GM21423 (cell line): ENCODE measurements around the gene MEOX1.
"Not testable (repeated sequence)": the region's sequence is repeated elsewhere in the genome, so short reads cannot be mapped to it uniquely, and the experiment has no call there.

Source experiments
- ATAC-seq: cut with Tn5 transposase; IDR thresholded peaks from one replicate; pipeline ENCODE4 v1.9.1; 2021; ENCODE audit warnings: mild to moderate bottlenecking, moderate library complexity; ENCODE audit not compliant: unreplicated experiment

The MEOX1 gene

DNA sequence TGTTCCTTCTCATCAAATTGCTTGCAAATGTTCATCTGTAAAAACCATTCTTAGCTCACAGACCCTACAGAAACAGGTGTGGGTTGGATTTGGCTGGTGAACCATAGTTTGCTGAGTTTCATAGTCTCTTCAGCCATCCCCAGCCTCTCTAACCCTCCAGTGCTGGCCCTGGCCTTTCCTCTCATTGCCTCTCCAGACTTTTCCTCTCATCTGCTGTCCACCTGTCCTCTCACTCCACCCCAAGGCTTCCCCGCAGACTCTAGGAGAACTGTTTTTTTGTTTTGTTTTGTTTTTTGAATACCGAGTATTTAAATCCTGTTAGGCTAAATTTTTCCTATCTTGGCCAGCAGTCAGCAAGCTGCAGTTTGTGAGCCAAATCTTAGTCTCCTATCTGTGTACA is 41.1 kb downstream of the MEOX1 start:
- no peak for ATAC-seq

DNA sequence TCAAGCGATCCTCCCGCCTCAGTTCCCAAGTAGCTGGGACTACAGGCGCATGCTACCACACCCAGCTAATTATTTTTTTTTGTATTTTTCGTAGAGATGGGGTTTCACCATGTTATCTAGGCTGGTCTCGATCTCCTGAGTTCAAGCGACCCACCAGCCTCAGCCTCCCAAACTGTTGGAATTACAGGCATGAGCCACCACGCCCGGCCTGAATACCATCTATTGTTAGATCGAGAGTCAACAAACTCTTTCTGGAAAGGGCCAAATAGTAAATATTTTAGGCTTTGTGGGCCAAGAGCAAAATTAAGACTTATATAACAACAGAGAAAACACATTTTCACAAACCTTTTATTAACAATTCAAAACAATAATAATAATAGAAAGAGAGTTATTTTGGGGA is 41.6 kb downstream of the MEOX1 start:
- ATAC-seq = no peak

DNA sequence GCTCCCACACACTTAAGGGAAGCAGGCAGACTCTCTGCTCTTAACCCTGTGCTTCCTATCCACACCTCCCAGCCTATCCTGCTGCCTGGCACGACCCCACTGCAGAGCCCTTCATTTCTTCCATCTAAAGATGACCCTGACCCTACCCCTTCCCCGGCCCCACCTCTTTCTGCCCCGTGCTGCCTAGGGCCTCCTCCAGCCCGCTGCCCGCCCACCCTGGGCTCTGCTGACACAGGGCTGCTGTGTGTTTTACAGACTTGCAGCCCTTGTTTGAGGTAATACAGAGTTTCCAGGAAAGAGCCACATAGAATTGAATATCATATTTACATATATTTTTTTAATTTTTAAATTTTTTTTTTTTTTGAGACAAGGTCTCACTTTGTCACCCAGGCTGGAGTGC is 42.0 kb downstream of the MEOX1 start:
- ATAC-seq = no peak

DNA sequence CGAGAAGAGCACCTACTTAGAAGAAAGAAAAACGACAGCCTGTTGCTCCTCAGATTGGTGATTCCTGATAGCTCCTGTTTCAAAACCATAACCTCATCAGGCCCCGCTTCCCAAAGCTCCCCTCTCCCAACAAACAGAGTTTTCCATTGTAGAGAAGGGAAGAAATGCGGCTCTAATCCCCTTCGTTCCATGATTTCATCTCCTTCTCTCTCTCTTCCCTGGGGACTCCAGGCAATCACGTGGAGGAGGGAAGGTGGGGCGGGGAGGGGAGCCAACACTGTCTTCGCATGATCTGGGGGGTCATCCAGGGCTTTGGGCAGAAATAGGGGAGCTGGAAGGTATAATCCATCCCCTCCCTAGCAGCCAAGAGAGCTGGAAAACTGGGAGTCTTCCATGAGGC is 43.4 kb downstream of the MEOX1 start:
- no peak for ATAC-seq

DNA sequence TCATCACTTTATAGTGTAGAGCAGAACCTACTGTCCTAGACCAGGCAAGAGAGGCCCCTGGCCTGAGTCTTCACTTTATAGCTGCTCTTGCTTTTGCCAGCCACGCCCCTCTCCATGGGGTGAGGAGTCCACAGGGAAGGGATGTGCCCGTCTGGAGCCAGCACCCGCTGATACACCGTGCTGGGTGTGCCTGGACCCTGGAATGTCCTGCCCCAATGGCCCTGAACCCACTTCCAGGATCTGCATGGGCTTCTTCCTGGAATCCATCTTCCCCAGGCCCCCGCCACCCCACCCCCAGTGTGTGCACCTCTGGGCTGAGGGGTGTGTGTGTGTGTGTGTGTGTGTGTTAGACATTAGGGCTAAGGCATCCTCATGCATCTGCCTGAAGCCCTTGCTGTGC is 44.9 kb downstream of the MEOX1 start:
- ATAC-seq = no peak

DNA sequence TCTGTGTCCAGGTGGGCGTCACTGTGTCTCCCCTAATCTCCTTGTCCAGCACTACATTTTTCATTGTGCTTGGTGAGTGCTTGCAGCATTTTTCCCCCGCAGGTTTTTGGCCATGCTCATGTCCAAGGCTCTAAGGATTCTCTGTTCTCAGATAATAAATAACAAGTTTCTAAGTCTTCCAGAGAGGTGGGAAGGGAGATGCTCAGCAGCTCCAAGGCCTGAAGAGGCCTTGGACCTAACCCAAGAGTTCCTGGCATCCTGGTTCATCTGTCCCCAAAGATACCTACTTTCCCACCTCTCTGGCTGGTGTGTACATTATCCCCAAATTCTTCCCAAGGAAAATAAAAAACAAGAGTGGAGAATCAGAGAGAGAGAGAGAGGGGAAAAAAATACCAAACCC is 45.3 kb downstream of the MEOX1 start:
- ATAC-seq = no peak

DNA sequence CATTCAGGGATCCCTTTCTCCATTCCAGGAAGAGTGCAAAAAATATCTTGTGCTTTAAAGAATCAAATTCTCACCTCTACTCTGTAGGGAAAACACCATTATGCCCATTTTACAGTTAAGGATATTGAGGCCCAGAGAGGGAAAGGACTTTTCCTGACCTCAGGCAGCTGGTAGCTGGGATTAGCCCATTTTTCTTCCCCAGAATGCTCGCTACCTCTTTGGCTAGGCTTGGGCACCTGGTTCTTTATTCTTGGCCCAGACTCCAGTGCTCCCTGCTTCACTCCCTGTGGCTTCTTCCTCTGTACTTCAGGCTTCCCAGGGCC is 45.7 kb downstream of the MEOX1 start:
- ATAC-seq = no peak

DNA sequence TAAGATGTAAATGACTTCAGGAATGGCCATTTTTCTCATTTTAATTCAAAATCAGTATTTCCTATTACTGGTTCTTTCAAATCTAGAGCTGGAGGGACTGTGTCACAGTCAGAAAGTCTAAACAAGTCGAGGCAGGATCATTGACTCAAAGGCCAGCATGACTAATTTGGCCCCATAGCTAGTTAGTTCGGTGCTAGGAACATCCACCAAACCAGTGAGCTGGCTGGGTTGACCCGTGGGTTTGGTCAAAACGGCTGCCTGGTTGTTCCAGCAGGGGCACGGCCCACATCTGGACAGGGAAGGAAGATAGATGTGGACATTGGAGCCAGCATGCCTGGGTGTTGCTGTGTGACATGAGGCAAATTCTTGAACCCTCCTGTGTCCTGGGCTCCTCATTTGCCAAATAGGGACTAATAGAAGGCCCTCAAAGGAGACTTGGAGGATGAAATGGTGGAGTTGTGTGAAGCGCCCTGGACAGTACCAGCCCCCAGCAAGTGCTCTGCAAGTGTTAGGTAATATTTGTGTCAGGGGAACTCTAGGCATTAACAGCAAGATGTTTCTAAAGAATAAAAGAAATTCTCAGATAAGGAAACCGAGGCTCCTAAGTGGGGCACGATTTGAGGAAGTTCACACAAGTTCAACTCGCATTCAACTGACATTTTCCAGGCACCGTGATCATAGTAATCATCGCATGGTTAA is 46.2 kb downstream of the MEOX1 start:
- ATAC-seq = no peak

DNA sequence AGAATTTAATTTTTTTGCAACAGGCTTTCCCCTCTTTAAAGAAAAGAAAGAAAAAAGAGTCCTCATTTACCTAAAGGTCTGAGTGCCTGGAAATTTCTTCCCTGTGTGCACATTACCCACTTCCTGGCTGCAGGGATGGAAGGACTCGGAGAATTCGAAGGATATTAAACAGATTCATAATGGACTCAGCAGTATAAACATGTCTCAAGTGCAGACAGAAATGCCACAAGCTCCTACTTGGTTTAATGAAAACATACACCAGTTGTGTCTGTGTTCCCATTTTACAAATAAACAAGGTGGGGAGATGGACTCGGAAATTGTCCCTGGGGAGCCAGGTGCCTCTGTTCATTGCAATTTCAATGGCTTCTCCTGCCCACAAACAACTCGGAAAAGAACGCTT is 47.2 kb downstream of the MEOX1 start:
- no peak for ATAC-seq

DNA sequence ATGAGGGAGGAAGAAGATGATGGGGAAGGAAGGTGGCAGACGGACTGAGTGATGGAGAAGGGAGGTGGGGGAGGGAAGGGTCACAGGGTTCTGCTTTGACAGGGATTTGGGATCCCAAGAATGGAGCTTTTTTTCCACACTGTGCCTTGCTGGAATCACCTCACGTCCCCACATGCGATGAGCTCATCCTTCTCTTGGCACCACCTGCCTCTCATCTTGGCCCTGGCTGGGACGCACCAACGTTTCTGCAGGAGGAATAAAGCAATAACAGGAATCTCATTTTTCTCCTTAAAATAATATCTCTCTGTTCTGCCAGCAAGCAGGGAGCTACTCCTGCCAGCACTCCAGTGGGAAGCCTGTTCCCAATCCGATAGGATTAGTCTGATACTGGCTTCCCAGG is 47.8 kb downstream of the MEOX1 start:
- no peak for ATAC-seq

DNA sequence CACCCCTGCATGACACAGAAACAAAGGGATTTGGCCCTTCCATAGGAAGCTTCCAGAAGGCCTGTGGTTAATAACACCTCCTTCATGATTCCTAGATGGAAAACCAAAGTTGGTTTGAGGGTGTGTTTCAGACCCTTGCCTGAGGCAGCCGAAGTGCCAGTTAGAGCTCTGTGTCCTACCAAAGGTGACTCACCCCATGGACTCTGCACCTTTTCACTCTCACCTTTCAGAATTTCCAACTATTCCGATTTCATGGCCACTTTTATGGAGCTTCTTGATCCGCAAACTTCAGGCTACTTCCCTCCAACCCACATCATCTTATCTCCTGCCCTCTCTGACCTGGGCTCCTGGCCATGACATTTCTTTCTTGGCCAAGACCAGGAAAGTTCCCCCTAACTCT is 49.2 kb downstream of the MEOX1 start:
- ATAC-seq = no peak

DNA sequence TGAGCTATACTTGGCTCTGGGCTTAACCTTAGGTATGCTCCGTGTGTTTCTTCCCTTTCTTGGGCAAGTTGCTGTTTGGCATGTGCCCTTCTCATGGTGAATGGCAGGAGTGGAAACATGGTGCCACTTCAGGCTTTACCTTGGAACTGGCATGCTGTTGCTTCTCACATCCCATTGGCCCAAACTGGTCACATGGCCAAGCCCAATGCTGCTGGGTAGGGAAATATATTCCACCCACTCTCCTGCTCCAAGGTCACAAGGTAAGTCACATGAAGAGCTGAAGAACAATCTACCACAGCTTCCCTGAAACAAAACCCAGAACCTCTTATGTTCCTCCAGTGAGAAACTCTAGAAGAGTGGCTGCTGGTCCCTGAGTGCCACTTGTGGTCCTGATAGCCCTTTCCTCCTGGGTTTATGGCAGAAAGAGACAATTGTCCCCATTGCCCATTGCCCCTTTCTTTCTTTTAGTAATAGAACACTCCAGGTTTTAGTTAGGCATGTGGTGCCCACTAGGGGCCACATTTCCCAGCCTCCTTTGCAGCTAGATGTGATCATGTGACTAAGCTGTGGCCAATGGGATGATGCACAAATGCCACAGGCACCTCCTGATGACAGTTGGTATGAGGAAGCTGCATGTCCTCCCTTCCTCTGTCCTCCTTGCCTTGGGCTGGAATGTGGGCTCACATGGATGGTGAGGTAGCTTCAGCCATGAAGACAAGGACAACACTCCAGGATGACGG is 50.3 kb downstream of the MEOX1 start:
- ATAC-seq = no peak

DNA sequence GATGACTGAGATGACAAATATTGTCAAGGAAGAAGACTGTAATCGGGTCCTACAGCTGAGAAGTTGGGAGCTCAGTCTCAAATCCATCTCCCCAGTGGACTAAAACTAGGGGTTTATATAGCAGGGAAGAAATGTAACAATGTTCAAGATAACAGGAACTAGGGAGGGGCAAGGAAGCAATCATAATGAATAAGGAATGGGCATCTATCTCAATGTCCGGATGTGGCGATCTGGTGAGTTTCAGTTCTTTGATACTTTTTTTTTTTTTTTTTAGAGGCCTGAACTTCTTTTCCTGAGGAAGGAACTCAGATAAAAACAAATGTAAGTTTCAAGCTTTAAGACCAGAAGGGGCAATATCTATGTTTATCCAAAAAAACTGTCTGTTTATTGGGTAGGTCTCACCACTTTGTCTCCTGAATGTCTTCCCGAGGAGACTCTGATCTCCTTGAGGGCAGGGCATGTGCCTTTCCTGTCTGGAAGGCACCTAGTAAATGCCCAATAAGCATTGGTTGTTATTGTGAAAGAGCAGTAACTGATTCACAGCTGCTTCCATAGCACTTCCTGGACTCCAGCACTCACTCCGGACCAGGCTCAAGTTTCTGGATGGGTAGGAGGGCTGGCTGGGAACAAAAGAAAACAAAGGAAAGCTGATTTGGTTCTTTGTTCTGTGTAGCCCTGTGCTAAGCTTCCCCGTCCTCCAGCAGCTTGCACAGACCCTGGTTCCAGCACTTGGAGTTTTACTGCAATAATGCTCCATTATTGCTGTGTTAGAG is 51.9 kb downstream of the MEOX1 start:
- no peak for ATAC-seq

DNA sequence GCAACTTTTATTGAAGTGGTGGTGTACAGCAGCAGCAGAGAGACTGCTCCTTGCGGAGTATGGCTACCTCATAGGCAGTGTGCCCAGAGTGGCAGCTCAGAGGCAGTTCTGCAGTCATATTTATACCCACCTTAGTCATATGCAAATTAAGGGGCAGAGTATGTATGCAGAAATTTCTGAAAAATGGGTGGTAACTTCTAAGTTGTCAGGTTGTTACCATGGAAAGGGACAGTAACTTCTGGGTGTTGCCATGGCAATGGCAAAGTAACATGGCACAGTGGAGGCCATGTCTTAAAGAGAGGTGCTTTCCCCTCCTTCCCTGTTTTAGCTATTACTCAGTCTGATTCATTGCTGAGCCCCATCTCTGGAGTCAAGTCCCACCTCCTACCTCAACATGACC is 53.4 kb downstream of the MEOX1 start:
- ATAC-seq = no peak

DNA sequence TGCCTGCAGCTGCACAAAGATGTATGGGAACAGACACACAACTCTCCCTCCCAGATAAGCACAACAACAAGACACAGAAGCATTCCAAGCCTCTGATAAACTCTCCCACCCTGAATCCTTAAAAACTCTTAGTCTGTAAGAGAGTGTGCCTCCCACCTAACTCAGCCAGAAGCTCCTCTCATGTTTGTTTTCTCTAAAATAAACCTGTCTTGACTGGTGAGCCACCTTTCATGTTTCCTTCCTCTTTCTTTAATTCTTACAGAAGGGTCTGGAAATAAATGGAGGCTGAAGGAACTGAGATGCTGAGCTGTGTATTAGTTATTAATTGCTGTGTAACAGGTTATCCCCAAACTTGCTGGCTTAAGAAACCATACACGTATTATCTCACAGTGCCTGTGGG is 57.2 kb downstream of the MEOX1 start:
- ATAC-seq = no peak

DNA sequence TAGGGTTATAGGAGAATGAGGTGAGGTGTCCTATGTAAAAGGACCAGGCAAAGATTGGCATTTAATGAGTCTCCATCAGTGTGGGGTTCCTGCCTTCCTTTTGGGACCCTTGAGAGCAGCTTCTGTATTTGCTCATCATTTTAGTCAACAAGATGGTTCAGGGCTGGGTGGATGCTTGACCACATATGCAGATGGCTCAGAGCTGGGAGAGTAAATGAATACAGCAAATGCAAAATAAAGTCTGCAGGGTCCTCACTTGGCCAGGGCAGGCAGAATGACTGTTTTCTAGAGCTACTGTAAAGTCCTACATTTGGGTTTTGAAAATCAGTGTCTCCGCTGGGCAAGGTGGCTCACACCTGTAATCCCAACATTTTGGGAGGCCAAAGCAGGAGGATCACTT is 58.4 kb downstream of the MEOX1 start:
- ATAC-seq = no peak

DNA sequence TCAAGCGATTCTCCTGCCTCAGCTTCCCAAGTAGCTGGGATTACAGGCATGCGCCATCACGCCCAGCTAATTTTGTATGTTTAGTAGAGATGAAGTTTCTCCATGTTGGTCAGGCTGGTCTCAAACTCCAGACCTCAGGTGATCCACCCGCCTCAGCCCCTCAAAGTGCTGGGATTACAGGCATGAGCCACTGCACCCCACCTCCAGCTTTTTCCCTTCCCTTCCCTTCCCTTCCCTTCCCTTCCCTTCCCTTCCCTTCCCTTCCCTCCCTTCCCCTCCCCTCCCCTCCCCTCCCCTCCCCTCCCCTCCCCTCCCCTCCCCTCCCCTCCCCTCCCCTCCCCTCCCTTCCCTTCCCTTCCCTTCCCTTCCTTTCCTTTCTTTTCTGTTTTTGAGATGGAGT is 59.2 kb downstream of the MEOX1 start:
- ATAC-seq = not testable (repeated sequence)

DNA sequence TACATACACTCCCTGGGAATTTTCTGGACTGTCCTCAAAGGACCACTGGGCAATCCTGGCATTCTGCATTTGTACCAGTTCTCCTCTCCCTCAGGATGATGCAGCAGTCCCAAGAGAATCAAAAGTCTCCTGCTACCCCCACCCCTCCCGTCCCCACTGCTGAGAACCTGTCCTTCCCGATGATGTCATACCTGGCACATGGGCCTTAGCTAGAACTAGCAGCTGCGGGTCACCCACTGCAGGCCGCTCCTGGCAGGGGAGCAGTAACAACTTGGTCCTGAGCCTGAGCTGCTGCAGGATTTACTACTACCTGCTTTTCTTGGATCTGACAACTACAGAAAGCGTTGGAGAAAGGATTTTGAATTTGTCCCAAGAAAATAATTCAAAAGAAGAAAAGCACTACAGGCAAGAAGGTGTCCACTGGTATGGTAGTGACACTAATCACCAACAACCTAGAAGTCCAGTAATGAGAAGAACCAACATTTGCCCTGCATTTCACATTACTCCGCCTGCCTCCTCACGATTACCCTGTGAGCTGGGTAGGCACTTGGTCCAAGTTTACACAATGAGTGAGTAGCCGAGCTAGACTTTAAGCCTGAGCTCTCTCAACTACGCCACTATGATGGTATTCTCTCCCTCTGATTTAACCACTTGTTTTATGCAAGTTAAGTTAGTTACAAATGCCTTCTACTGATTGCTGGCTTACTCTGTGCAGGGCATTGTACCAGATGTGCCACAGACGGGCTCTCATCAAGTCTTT is 60.3 kb downstream of the MEOX1 start:
- ATAC-seq = no peak

DNA sequence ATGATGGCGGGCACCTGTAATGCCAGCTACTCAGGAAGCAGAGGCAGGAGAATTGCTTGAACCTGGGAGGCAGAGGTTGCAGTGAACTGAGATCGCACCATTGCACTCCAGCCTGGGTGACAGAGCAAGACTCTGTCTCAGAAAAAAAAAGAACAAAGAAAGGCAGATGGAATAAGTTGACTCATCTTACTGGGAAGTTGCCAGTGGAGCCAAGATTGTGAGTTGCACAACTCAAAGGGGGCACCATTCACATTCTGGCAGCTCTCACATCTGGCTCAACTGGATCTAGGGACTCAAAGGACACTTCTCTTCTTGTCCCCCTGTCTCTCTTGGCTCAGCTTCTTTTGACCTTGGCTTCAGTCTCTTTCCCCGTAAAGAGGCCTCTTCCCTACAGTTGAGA is 61.9 kb downstream of the MEOX1 start:
- no peak for ATAC-seq

DNA sequence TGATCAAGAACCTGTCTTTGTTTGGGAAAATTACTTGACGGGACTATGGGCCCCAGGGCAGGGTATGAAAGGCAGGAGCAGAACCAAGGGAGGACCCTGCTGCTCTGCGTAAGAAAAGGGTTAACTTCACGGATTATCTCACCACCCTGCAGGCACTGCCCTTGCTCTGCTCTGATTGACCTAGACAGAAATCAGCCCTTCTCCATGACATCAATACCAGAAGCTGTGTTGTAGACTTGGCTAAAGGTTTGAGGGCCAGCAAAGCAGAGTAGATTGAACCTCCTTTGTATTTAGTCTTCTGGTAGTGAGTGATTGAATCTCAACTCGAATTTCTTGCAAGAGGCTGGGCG is 62.7 kb downstream of the MEOX1 start:
- ATAC-seq = no peak

DNA sequence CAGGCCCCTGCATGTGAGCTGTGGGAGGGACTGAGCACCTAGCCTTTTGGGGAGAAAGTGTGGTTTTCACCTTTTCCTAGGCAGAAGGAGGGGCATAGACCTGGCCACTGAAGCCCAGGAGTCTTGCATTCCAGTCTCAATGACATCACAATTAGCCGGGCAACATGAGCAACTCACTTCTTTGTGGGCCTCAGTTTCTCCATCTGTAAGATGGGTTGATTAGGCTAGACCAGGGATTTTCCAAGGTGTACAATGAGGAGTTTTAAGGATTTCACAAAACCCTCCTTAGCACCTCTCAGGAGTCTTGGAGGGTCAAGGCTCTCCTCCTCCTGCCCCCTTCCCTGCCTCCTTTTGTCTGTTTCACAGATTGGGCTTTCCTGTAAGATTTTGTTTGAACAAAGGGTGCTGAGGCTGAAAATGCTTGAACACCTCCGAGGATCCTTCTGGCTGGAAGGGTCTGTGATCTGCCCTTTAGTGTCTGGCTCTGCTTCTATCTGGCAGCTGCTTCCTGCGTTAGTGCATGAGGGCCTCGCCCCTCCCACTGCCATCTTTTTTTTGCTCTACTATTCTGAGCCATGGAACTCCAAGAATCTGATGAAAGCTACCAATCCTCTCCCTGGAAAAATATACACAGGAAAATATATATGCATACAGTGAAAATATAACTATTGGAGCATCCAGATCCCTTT is 63.2 kb downstream of the MEOX1 start:
- no peak for ATAC-seq
